A549 (cell line): ENCODE data around the gene ANXA8. TPM values are rescaled to one million over a fixed set of nuclear protein-coding genes. Genes with fewer than 3 reads are reported as not detected.

Source experiments
- ATAC-seq, 2 experiments: fragments of 200-7000 bp in 1 of 2; fragments of >200 bp in 1 of 2; cut with Nextera tagmentation in 1 of 2; cut with Tn5 transposase in 1 of 2; 3 replicates each; pipeline versions ENCODE4 v1.8.0 to v1.9.1; 2018 to 2020; ENCODE audit warnings: mild to moderate bottlenecking in 1 of 2, moderate library complexity in 1 of 2
- CTCF ChIA-PET: fragments of 300-600 bp; sonication (Branson Sonifier 250); formaldehyde crosslinking; extraction: SDS; loops from one replicate; lab custom pipeline; 2021; ENCODE audit warnings: antibody characterized with exemption, inconsistent platforms; lab: Yijun Ruan, JAX
- POLR2A ChIA-PET: fragments of 350-600 bp; formaldehyde crosslinking; extraction: SDS; loops from one replicate; lab custom pipeline; 2021; ENCODE audit warnings: antibody characterized with exemption, inconsistent platforms; lab: Yijun Ruan, JAX
- DNase-seq, 2 experiments: peaks; one replicate each; pipeline versions ENCODE4 v3.0.0 to v3.0.0-alpha.2; 2011 to 2016; ENCODE audit warnings: low read depth in 1 of 2, low spot score in 1 of 2
- FAIRE-seq: peaks from 2 replicates; lab custom pipeline; 2011; peaks lifted over from hg19 to GRCh38; lab: Jason Lieb, UNC
- H3K27ac ChIP-seq, 2 experiments: fragments of >200 bp; sonication (Bioruptor Twin); formaldehyde crosslinking; 3 replicates each; pipeline ENCODE4 v1.5.1; 2016 to 2017
- H3K4me1 ChIP-seq: fragments of >200 bp; sonication (Bioruptor Twin); formaldehyde crosslinking; 3 replicates; pipeline ENCODE4 v1.6.1; 2016
- H3K4me2 ChIP-seq: fragments of >200 bp; sonication (Bioruptor Twin); formaldehyde crosslinking; 3 replicates; pipeline ENCODE4 v1.6.1; 2016
- H3K4me3 ChIP-seq: fragments of >200 bp; sonication (Bioruptor Twin); formaldehyde crosslinking; 3 replicates; pipeline ENCODE4 v1.5.1; 2016
- H3K9me3 ChIP-seq: fragments of >200 bp; sonication (Bioruptor Twin); formaldehyde crosslinking; 3 replicates; pipeline ENCODE4 v1.6.1; 2016
- CBX8 ChIP-seq: fragments of 200-600 bp; sonication (generic); IDR thresholded peaks from 2 replicates; pipeline ENCODE4 v1.6.1; 2016
- CHD2 ChIP-seq: fragments of 150-350 bp; IDR thresholded peaks from 2 replicates; pipeline ENCODE4 v1.6.1; 2014; ENCODE audit warnings: low read length; ENCODE audit not compliant: partially characterized antibody
- EHF ChIP-seq: fragments of 250-450 bp; sonication (Bioruptor Pico); IDR thresholded peaks from 2 replicates; pipeline ENCODE4 v1.5.0; 2020; ENCODE audit warnings: mild to moderate bottlenecking
- EHMT2 ChIP-seq: fragments of 200-600 bp; sonication (generic); IDR thresholded peaks from 2 replicates; pipeline ENCODE4 v1.6.1; 2016; ENCODE audit warnings: antibody characterized with exemption, low read depth, mild to moderate bottlenecking, moderate library complexity
- EP300 ChIP-seq, 2 experiments: fragments of >200 bp; sonication (Bioruptor Twin); formaldehyde crosslinking; IDR thresholded peaks; 2 replicates in 1 of 2; 3 replicates in 1 of 2; pipeline ENCODE4 v1.6.1; 2016 to 2017
- ESRRA ChIP-seq: fragments of 150-350 bp; IDR thresholded peaks from 2 replicates; pipeline ENCODE4 v1.6.1; 2014; ENCODE audit warnings: mild to moderate bottlenecking, low read length, borderline replicate concordance
- HDAC2 ChIP-seq: fragments of 200-600 bp; sonication (generic); IDR thresholded peaks from 2 replicates; pipeline ENCODE4 v1.6.1; 2016
- HOXA7 ChIP-seq: fragments of 250-450 bp; sonication (Bioruptor Pico); IDR thresholded peaks from 2 replicates; pipeline ENCODE4 v1.5.0; 2020; ENCODE audit warnings: mild to moderate bottlenecking, moderate library complexity
- JUN ChIP-seq, 2 experiments: fragments of >200 bp; sonication (Bioruptor Twin); formaldehyde crosslinking; IDR thresholded peaks; 2 replicates in 1 of 2; 3 replicates in 1 of 2; pipeline ENCODE4 v1.6.1; 2016 to 2017
- JUNB ChIP-seq: fragments of >200 bp; sonication (Bioruptor Twin); formaldehyde crosslinking; IDR thresholded peaks from 2 replicates; pipeline ENCODE4 v1.6.1; 2016
- KDM5A ChIP-seq: fragments of 200-600 bp; sonication (generic); IDR thresholded peaks from 2 replicates; pipeline ENCODE4 v1.6.1; 2016; ENCODE audit warnings: antibody characterized with exemption, mild to moderate bottlenecking
- MAZ ChIP-seq: fragments of 150-350 bp; IDR thresholded peaks from 2 replicates; pipeline ENCODE4 v1.6.1; 2014; ENCODE audit warnings: antibody characterized with exemption, low read depth, low read length, borderline replicate concordance
- POLR2AphosphoS2 ChIP-seq: conservative IDR thresholded peaks from 2 replicates; pipeline ENCODE4 v1.6.1; 2012; ENCODE audit warnings: low read length, improper control_type of control experiment, inconsistent platforms
- RAD21 ChIP-seq, 2 experiments: fragments of >200 bp in 1 of 2; sonication (Bioruptor Twin) in 1 of 2; formaldehyde crosslinking in 1 of 2; IDR thresholded peaks in 1 of 2; conservative IDR thresholded peaks in 1 of 2; 2 replicates in 1 of 2; 3 replicates in 1 of 2; pipeline ENCODE4 v1.6.1; 2012 to 2018; ENCODE audit warnings: inconsistent platforms in 1 of 2
- RNF2 ChIP-seq: fragments of 200-600 bp; sonication (generic); IDR thresholded peaks from 2 replicates; pipeline ENCODE4 v1.6.1; 2016; ENCODE audit warnings: low read depth, mild to moderate bottlenecking, antibody characterized with exemption, moderate library complexity, borderline replicate concordance
- TP53 ChIP-seq: fragments of 250-450 bp; sonication (Bioruptor Pico); IDR thresholded peaks from 2 replicates; pipeline ENCODE4 v1.5.0; 2021; ENCODE audit warnings: mild to moderate bottlenecking, moderate library complexity
- ZC3H11A ChIP-seq: fragments of 450-650 bp; IDR thresholded peaks from 2 replicates; pipeline ENCODE4 v1.6.1; 2014; ENCODE audit warnings: antibody characterized with exemption, mild to moderate bottlenecking
- ZFP36 ChIP-seq: fragments of 450-650 bp; IDR thresholded peaks from 2 replicates; pipeline ENCODE4 v1.6.1; 2014; ENCODE audit warnings: borderline replicate concordance; ENCODE audit not compliant: partially characterized antibody
- ZSCAN20 ChIP-seq: fragments of 250-450 bp; sonication (Bioruptor Pico); IDR thresholded peaks from 2 replicates; pipeline ENCODE4 v1.8.0; 2022; ENCODE audit warnings: mild to moderate bottlenecking, moderate library complexity
- WGBS: methylation state at CpG from one replicate; pipeline ENCODE4 v1.1.6; 2017; ENCODE audit errors: missing lambda C conversion rate; 5-methylcytosine and 5-hydroxymethylcytosine counted together
- polyA plus RNA-seq, 4 experiments: library from polyadenylated mRNA; depleted of rRNA in 3 of 4; stranded (reverse); fragments of >200 nt; fragmentation: RNase III in 1 of 4; extraction: RNeasy Plus Mini Kit Qiagen cat#74134 plus additional on column Dnase treatment in 1 of 4; gene quantifications; 2 replicates in 3 of 4; 3 replicates in 1 of 4; pipeline ENCODE4 v1.2.3, GENCODE V29; 2011 to 2017
- TF ChIP-seq, protein P1 (sequence below): fragments of 450-650 bp; IDR thresholded peaks from 2 replicates; pipeline ENCODE4 v1.6.1; 2014; ENCODE audit warnings: antibody characterized with exemption
- TF ChIP-seq, protein P2 (sequence below): fragments of >200 bp; sonication (Bioruptor Twin); formaldehyde crosslinking; IDR thresholded peaks from 3 replicates; pipeline ENCODE4 v1.6.1; 2016
- TF ChIP-seq, protein P3 (sequence below): fragments of 150-350 bp; IDR thresholded peaks from 2 replicates; pipeline ENCODE4 v1.6.1; 2014; ENCODE audit warnings: low read depth, mild to moderate bottlenecking, low read length

The ANXA8 gene
- polyA plus RNA-seq, 2 of the 4 experiments (the other 2 are of a cell fraction), result 8.1 to 38.8 TPM

DNA sequence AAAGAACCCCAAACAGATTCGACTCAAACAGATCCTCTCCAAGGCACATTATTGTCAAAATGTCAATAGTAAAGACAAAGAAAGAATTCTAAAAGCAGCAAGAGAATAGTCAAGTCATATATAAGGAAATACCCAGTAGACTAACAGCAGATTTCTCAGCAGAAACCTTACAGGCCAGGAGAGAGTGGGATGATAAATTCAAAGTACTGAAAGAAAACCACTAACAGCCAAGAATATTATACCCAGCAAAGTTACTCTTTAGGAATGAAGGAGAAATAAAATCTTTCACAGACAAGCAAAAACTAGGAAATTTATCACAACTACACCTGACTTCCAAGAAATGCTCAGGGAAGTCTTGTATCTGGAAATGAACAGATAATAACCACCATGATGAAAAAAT lies 38.2 kb downstream of the ANXA8 start:
- FAIRE-seq, result no peak
- 12% methylated on average over 1 of the region's 1 CpG for WGBS
- POLR2A ChIA-PET, result no interaction called here
- CTCF ChIA-PET, result no interaction called here
- Histone ChIP-seq H3K4me2 (no peak overlapping the region), H3K9me3 (peaks cover 12% of the 10 kb centered on the region; the same call in 2 of the 3 replicates)
- no peak for DNase-seq
- TF ChIP-seq CBX8 (no peak), CHD2 (no peak), JUNB (no peak), POLR2AphosphoS2 (no peak), HDAC2 (no peak), HOXA7 (CRISPR knock-in tag) (no peak), ZSCAN20 (CRISPR knock-in tag) (no peak), ESRRA (no peak), RNF2 (no peak)
- TF ChIP-seq, protein P1, sequence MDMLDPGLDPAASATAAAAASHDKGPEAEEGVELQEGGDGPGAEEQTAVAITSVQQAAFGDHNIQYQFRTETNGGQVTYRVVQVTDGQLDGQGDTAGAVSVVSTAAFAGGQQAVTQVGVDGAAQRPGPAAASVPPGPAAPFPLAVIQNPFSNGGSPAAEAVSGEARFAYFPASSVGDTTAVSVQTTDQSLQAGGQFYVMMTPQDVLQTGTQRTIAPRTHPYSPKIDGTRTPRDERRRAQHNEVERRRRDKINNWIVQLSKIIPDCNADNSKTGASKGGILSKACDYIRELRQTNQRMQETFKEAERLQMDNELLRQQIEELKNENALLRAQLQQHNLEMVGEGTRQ, result no peak
- TF ChIP-seq, protein P2, sequence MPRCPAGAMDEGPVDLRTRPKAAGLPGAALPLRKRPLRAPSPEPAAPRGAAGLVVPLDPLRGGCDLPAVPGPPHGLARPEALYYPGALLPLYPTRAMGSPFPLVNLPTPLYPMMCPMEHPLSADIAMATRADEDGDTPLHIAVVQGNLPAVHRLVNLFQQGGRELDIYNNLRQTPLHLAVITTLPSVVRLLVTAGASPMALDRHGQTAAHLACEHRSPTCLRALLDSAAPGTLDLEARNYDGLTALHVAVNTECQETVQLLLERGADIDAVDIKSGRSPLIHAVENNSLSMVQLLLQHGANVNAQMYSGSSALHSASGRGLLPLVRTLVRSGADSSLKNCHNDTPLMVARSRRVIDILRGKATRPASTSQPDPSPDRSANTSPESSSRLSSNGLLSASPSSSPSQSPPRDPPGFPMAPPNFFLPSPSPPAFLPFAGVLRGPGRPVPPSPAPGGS, result no peak
- TF ChIP-seq, all 56 proteins: peak for 0
- no peak for ATAC-seq
- Histone ChIP-seq H3K27ac (no peak overlapping the region), H3K4me3 (no peak overlapping the region), H3K4me1 (no peaks in the 10 kb centered on the region)

DNA sequence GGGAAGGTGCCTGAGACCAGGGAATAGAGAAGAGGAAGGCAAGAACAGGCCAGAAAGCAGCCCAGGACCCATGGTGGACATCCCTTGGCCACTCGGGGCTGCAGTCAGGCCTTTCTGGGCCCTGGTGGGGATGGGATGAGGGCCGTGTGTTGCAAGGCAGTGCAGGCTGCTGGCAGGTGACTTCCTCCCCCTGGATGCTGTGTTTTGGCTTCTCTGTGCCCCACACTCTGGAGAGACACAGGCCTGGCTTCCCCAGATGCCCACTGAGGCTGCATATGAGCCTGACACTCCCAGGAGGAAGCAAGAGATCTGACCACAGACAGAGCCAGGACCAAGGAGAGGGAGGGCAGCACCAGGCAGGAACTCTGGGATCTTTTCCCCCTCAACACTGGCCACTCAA lies 39.9 kb downstream of the ANXA8 start:
- Histone ChIP-seq H3K4me3 (no peak overlapping the region), H3K4me2 (no peak overlapping the region)
- FAIRE-seq, result no peak
- TF ChIP-seq RAD21 (conservative IDR thresholded peaks at IDR 0.05 in 1 of 2, IDR thresholded peaks at IDR 0.05 in 1 of 2) (no peak), TP53 (CRISPR knock-in tag) (no peak), ZFP36 (no peak), ZC3H11A (no peak), ZSCAN20 (CRISPR knock-in tag) (no peak), KDM5A (no peak), MAZ (no peak), JUN (IDR thresholded peaks at IDR 0.05) (no peak), EHF (CRISPR knock-in tag) (no peak)
- TF ChIP-seq, all 56 proteins: peak for 0
- H3K4me1 ChIP-seq, result no peaks in the 10 kb centered on the region
- H3K9me3 ChIP-seq, result peaks cover 12% of the 10 kb centered on the region; the same call in 2 of the 3 replicates
- DNase-seq (no peak), ATAC-seq (no peak)
- WGBS, result 34% methylated on average over 2 of the region's 2 CpGs
- CTCF ChIA-PET, result no interaction called here
- H3K27ac ChIP-seq, result no peak overlapping the region
- POLR2A ChIA-PET, result no interaction called here

DNA sequence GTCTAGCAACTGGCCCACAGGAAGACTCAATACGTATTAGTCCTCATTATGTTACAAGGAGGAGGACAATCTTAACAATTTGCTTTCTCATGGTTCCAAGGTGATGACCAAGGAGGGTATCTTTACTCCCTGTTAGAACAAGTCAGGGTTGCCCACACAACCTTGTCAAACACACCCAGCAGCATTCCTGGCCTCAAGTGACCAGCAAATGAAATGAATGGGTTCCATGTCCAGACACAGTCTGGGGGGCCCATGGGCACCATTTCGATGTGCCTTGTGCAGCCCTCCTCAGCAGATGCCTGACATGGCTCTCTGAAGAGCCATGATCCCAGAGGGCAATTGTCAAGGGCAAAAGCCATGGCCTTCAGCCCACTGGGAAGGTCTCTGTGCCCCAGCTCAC lies 40.8 kb downstream of the ANXA8 start:
- ChIA-PET CTCF (interaction anchor here (0.8 to 1.7 kb wide), 2 partner anchors 12 to 82 kb away, joined by 3 read pairs; no protein-coding TSS in a partner anchor), POLR2A (no interaction called here)
- Histone ChIP-seq H3K9me3 (peaks cover 12% of the 10 kb centered on the region; the same call in 2 of the 3 replicates), H3K4me2 (no peak overlapping the region), H3K4me3 (no peak overlapping the region), H3K4me1 (0 out of 3 replicates have a peak, but pooled peaks cover 2% of the 10 kb centered on the region), H3K27ac (no peak overlapping the region)
- no peak for DNase-seq
- no peak for ATAC-seq
- WGBS, result 35% methylated on average over 2 of the region's 2 CpGs
- TF ChIP-seq, protein P3, sequence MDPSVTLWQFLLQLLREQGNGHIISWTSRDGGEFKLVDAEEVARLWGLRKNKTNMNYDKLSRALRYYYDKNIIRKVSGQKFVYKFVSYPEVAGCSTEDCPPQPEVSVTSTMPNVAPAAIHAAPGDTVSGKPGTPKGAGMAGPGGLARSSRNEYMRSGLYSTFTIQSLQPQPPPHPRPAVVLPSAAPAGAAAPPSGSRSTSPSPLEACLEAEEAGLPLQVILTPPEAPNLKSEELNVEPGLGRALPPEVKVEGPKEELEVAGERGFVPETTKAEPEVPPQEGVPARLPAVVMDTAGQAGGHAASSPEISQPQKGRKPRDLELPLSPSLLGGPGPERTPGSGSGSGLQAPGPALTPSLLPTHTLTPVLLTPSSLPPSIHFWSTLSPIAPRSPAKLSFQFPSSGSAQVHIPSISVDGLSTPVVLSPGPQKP, result no peak
- no peak for TF ChIP-seq EHMT2
- TF ChIP-seq EP300 (IDR thresholded peaks at IDR 0.05), result no peak
- no peak for FAIRE-seq
